Bronchial epithelial cell (primary cell): ENCODE results near the gene FER. TPM values are rescaled to one million over a fixed set of nuclear protein-coding genes. Genes with fewer than 3 reads are reported as not detected.

ENCODE experiments used
- DNase-seq: peaks from one replicate; pipeline ENCODE4 v3.0.0-alpha.2; 2010; ENCODE audit warnings: low read depth
- FAIRE-seq: peaks from 2 replicates; lab custom pipeline; 2011; peaks lifted over from hg19 to GRCh38; lab: Jason Lieb, UNC
- H3K27me3 ChIP-seq: 2 replicates; pipeline ENCODE4 v1.5.1; 2011; ENCODE audit warnings: low read length; ENCODE audit not compliant: control insufficient read depth, insufficient read depth
- H3K36me3 ChIP-seq: 2 replicates; pipeline ENCODE4 v1.5.1; 2011; ENCODE audit warnings: low read length; ENCODE audit not compliant: control insufficient read depth, insufficient read depth
- H3K4me3 ChIP-seq: 2 replicates; pipeline ENCODE4 v1.5.1; 2011; ENCODE audit warnings: mild to moderate bottlenecking, low read depth, low read length, control low read depth
- CTCF ChIP-seq: IDR thresholded peaks from 2 replicates; pipeline ENCODE4 v1.5.1; 2011; ENCODE audit warnings: mild to moderate bottlenecking, moderate library complexity, low read length, control low read depth, inconsistent platforms; ENCODE audit not compliant: insufficient read depth, severe bottlenecking
- total RNA-seq: library from RNA; depleted of rRNA; stranded (reverse); fragments of >200 nt; gene quantifications from 2 replicates; pipeline ENCODE4 v1.2.1, GENCODE V29; 2014

FER gene
- total RNA-seq, 1 donor from 2014 or later: 23.7 TPM

DNA sequence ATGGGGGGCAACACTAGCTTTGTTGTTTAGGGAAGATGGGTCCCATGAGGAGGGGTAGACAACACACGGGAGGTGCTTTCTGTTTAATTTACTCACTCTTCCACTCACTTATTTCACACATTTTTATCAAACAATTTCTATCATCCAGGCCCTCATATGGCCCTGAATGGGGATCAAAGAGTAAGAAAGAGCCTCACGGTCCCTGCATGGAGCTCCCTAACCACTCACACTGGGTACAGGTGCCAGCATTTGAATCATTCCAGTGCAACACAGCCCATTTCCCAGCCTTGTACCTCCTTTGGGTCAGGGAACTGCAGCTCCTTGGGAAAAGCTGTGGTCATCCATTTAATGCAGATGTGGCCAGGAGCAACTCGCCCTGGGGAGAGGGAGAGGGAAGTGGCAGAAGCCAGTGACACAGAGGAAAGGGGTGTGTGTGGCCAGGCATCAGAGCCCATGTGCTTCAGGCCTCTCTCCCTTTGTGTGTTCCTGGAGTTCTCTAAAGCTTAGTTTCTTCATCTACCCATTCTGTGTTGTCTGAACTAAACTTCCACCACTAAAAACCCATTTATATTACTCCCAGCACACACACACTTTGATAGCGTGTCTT lies 476.7 kb downstream of the FER start:
- H3K27me3 ChIP-seq: no peaks in the 10 kb centered on the region
- FAIRE-seq (no peak), DNase-seq (no peak)
- TF ChIP-seq CTCF: no peak
- H3K36me3 ChIP-seq: no peaks in the 10 kb centered on the region
- no peak overlapping the region for H3K4me3 ChIP-seq

- H3K4me3 ChIP-seq: no peak overlapping the region
- no peaks in the 10 kb centered on the region for H3K36me3 ChIP-seq
- DNase-seq (no peak), FAIRE-seq (no peak)
- no peaks in the 10 kb centered on the region for H3K27me3 ChIP-seq
- TF ChIP-seq CTCF: no peak
Observed at GRCh38 chr5:109225716-109226625, 478.3 kb downstream of the FER start.

- no peak overlapping the region for H3K4me3 ChIP-seq
- TF ChIP-seq CTCF: no peak
- no peak for FAIRE-seq
- no peak for DNase-seq
- no peaks in the 10 kb centered on the region for H3K27me3 ChIP-seq
- no peaks in the 10 kb centered on the region for H3K36me3 ChIP-seq
Observed at GRCh38 chr5:109230369-109230768, 482.7 kb downstream of the FER start.

DNA sequence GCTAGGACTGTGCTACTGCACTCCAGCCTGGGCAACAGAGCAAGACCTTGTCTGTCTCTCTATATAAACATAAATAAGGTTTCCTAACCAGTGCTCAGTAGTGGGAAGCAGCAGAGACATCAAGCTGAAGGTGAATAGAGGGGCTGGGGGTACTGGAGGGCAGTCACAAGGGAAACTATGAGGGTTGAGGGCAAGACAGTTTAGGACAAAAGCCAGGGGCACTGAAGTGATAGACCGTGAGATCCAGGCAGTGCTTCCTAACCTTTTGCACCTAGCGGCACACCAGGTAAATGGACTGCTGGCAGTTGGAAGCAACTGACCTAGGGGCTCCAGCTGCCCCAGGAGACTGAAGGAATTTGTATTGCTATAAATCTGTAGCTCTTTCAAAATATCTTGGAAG lies 483.6 kb downstream of the FER start:
- Histone ChIP-seq H3K36me3 (no peaks in the 10 kb centered on the region), H3K4me3 (no peak overlapping the region), H3K27me3 (no peaks in the 10 kb centered on the region)
- FAIRE-seq (no peak), DNase-seq (no peak)
- TF ChIP-seq CTCF: no peak

- Histone ChIP-seq H3K36me3 (no peaks in the 10 kb centered on the region), H3K4me3 (no peak overlapping the region), H3K27me3 (no peaks in the 10 kb centered on the region)
- no peak for DNase-seq
- TF ChIP-seq CTCF: no peak
- no peak for FAIRE-seq
Observed at GRCh38 chr5:109234381-109234780, 486.7 kb downstream of the FER start.
